NCI-H187 (cell line): ENCODE measurements around the gene SDC3.

Experiments used
- DNase-seq, 2 experiments: peaks; one replicate each; lab custom pipeline; 2025; lab: John Stamatoyannopoulos, UW

Gene SDC3

GRCh38 chr1:30888975-30889374 lies 19.6 kb downstream of the SDC3 start:
- DNase-seq = no peak

GRCh38 chr1:30888391-30888790 lies 20.2 kb downstream of the SDC3 start:
- no peak for DNase-seq

- no peak for DNase-seq
Observed at GRCh38 chr1:30887485-30888315, 20.9 kb downstream of the SDC3 start.

GRCh38 chr1:30886710-30887428 lies 21.7 kb downstream of the SDC3 start:
- DNase-seq = peak in 1 of 2 experiments; percentile 30

- DNase-seq = no peak
Observed at GRCh38 chr1:30885570-30886522, 22.7 kb downstream of the SDC3 start.

GRCh38 chr1:30884723-30885122 lies 23.8 kb downstream of the SDC3 start:
- no peak for DNase-seq

- no peak for DNase-seq
Observed at GRCh38 chr1:30883389-30884172, 25.0 kb downstream of the SDC3 start.

GRCh38 chr1:30882678-30883388 lies 25.7 kb downstream of the SDC3 start:
- DNase-seq = no peak

- no peak for DNase-seq
Observed at GRCh38 chr1:30881319-30882181, 27.0 kb downstream of the SDC3 start.

GRCh38 chr1:30880678-30881318 lies 27.8 kb downstream of the SDC3 start:
- DNase-seq = no peak

- peak in 1 of 2 experiments; percentile 53 for DNase-seq
Observed at GRCh38 chr1:30879940-30880677, 28.4 kb downstream of the SDC3 start.

- no peak for DNase-seq
Observed at GRCh38 chr1:30879126-30879786, 29.3 kb downstream of the SDC3 start.

- no peak for DNase-seq
Observed at GRCh38 chr1:30878559-30878958, 30.0 kb downstream of the SDC3 start.

- DNase-seq = no peak
Observed at GRCh38 chr1:30878016-30878415, 30.5 kb downstream of the SDC3 start.

- no peak for DNase-seq
Observed at GRCh38 chr1:30877205-30877912, 31.2 kb downstream of the SDC3 start.

GRCh38 chr1:30876451-30877204 lies 31.9 kb downstream of the SDC3 start:
- no peak for DNase-seq

GRCh38 chr1:30875916-30876315 lies 32.6 kb downstream of the SDC3 start:
- no peak for DNase-seq
